Immature natural killer cell (primary cell): Measurements from ENCODE around the gene GLIPR2. TPM values are rescaled to one million over a fixed set of nuclear protein-coding genes. Genes with fewer than 3 reads are reported as not detected.
"Not testable (repeated sequence)": the region's sequence is repeated elsewhere in the genome, so short reads cannot be mapped to it uniquely, and the experiment has no call there.

ENCODE experiments used
- DNase-seq, 3 donors: peaks; one replicate each; pipeline ENCODE4 v3.0.0; 2022; ENCODE audit warnings: mixed read lengths in 1 of 3
- H3K27ac Mint-ChIP-seq, 6 donors: one replicate each; pipeline ENCODE4 v1.8.0; 2020; ENCODE audit warnings: mixed read lengths in 6 of 6, mild to moderate bottlenecking in 5 of 6, inconsistent platforms in 4 of 6, moderate library complexity in 3 of 6
- H3K27me3 Mint-ChIP-seq, 3 donors: one replicate each; pipeline ENCODE4 v1.8.0; 2020 to 2021; ENCODE audit warnings: low read depth in 3 of 3, mild to moderate bottlenecking in 3 of 3, mixed read lengths in 3 of 3, moderate library complexity in 3 of 3, inconsistent platforms in 1 of 3
- H3K36me3 Mint-ChIP-seq, 3 donors: one replicate each; pipeline ENCODE4 v1.8.0; 2020; ENCODE audit warnings: mixed read lengths in 3 of 3, inconsistent platforms in 2 of 3, mild to moderate bottlenecking in 2 of 3
- H3K4me1 Mint-ChIP-seq, 2 donors: one replicate each; pipeline ENCODE4 v1.8.0; 2020; ENCODE audit warnings: inconsistent platforms in 2 of 2, mild to moderate bottlenecking in 2 of 2, mixed read lengths in 2 of 2, moderate library complexity in 1 of 2
- H3K4me3 Mint-ChIP-seq, 5 donors: one replicate each; pipeline ENCODE4 v1.8.0; 2020; ENCODE audit warnings: mild to moderate bottlenecking in 5 of 5, mixed read lengths in 5 of 5, inconsistent platforms in 3 of 5, moderate library complexity in 3 of 5
- H3K9me3 Mint-ChIP-seq, 6 donors: one replicate each; pipeline ENCODE4 v1.8.0; 2020; ENCODE audit warnings: mild to moderate bottlenecking in 6 of 6, mixed read lengths in 6 of 6, inconsistent platforms in 4 of 6, moderate library complexity in 3 of 6
- polyA plus RNA-seq, 3 donors: library from polyadenylated mRNA; unstranded; fragments of 300-500 nt; fragmentation: Illumina TruSeq; gene quantifications; one replicate each; pipeline ENCODE4 v1.2.3, GENCODE V29; 2021

The GLIPR2 gene, protein sequence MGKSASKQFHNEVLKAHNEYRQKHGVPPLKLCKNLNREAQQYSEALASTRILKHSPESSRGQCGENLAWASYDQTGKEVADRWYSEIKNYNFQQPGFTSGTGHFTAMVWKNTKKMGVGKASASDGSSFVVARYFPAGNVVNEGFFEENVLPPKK
- polyA plus RNA-seq = 100 to 1,000 TPM; 327 to 486 (median 374) TPM

DNA sequence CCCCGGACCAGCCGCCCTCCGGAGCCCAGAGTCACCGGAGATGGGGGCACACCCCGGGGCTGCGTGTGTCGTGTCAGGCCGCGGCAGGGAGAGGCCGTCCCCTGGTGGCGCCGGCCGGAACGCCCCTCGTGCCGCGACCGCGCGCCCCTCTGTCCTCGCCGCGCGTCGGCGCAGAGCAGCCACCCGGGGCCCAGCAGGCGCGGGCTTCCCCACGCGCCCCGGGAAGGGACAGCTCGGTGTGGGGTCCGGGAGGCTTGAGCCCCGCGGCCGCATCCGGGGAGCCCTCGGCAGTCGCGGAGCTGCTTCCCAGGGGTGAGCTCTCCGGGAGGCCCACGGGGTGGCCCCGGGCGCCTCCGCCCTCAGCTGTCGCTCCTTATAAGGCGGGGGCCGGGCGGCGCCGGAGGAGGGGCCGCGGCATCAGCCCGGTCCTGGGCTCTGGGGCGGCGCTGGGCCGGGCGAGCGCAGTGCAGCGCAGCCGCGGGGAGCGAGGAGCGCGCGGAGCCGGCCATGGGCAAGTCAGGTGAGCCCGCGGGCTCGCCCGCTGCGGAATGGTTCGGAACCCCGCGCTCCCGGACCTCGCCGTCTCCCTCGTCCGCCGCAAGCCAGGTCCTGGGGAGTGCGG is at the start of gene GLIPR2:
Gene GLIPR2, plus strand, starts transcription at position 462 of the 622 bp plus-strand sequence. Its CDS starts 46 bp downstream, at position 508.
- peaks cover 2 to 9% (median 6%) of the 10 kb centered on the region in 3 donors for H3K27me3 Mint-ChIP-seq
- no peaks in the 10 kb centered on the region for H3K9me3 Mint-ChIP-seq
- peak; percentile 83 to 84 (median 83) for DNase-seq
- H3K27ac Mint-ChIP-seq = peak within 1 kb of the TSS; percentile 98 to 100 (median 100)
- H3K4me3 Mint-ChIP-seq = peak within 1 kb of the TSS; percentile 93 to 100 (median 97)
- no peaks in the 10 kb centered on the region for H3K36me3 Mint-ChIP-seq
- peaks cover 49 to 53% of the 10 kb centered on the region in 2 donors for H3K4me1 Mint-ChIP-seq

DNA sequence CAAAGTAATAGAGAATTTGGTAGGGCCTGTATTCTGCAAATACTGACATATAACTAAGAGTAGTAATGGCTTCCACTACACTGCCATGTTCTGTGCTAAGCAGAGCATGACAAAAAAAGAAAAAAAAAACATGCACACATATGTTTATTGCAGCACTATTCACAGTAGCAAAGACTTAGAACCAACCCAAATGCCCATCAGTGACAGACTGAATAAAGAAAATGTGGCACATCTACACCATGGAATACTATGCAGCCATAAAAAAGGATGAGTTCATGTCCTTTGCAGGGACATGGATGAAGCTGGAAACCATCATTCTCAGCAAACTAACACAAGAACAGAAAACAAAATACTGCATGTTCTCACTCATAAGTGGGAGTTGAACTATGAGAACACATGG is 49.5 kb upstream of the GLIPR2 start:
- peaks cover 15 to 18% of the 10 kb centered on the region in 2 donors for H3K4me1 Mint-ChIP-seq

DNA sequence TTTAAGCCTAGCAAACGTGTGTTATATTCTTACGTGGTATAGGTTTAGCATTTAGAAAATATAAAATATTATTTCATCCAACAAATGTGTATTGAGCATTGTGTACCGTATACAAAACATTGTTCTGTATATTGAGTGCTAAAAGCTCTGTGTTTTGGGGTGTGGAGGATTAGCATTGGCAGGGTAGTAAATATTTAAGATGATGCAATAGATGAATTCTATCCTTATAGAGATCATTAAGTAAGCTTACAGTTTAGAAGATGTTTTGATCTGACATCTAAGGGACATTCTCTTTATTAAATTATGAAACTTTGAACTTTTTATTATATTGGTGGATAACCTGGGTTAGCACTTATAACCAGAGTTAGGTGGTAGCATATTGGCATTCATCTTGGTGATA is 48.5 kb upstream of the GLIPR2 start:
- peaks cover 21 to 28% of the 10 kb centered on the region in 2 donors for H3K4me1 Mint-ChIP-seq
- H3K27ac Mint-ChIP-seq = no peak overlapping the region
- no peak for DNase-seq
- H3K27me3 Mint-ChIP-seq = peaks cover 0 to 8% (median 0%) of the 10 kb centered on the region in 3 donors
- H3K36me3 Mint-ChIP-seq = peaks cover 9 to 11% (median 10%) of the 10 kb centered on the region in 3 donors
- H3K4me3 Mint-ChIP-seq = no peak overlapping the region
- H3K9me3 Mint-ChIP-seq = peaks cover 0 to 2% (median 0%) of the 10 kb centered on the region in 6 donors

More for the DNA sequence above, 49.5 kb upstream of the GLIPR2 start:
- H3K9me3 Mint-ChIP-seq, DNase-seq, H3K27me3 Mint-ChIP-seq, H3K4me3 Mint-ChIP-seq: not testable (repeated sequence)
- H3K27ac Mint-ChIP-seq = peak overlapping the region in 1 of 6 donors; percentile 62
- peaks cover 10 to 19% (median 12%) of the 10 kb centered on the region in 3 donors for H3K36me3 Mint-ChIP-seq

DNA sequence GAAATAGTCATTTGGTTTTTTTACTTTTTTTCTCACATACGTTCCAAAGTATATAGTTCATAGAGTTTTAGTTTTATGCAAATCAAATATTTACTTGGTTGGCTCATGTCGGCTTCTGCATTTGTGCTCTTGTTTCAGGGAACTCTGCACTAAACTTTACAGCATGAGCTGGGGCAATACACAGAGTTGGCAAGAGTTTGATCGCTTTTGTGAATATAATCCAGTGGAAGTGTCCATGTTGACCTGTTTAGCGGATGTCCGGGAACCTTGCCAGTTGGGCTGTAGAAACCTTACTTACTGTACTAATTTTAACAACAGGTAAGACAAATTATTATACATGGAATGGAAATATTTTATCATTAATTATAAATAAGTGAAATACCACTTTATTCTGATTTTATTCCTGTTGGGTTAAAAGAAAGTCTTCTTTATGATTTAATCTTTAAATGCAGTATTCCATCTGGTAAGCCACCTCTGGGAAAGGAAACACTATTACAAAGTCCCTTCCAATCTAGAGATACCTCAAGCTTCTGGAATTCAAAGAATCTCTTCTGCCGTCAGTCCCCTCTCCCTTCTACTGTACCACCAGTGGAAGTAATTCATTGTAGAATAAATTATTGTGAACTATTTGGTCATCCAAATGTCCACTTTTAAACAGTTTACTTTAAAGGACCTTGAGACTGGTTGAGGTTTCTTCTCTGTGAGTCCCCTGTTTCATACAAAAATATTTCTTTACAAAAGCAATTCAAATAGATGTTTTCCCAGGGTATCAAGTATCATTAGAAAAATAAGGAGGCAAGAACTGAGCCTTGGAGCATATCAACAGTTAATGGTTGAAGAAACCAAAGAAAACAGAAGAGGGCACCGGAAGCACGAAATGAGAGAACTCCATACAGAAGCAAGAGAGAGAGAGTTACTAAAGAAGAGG is 45.2 kb upstream of the GLIPR2 start:
- peaks cover 0 to 6% (median 0%) of the 10 kb centered on the region in 3 donors for H3K27me3 Mint-ChIP-seq
- peak overlapping the region; percentile 68 to 95 (median 81) for H3K27ac Mint-ChIP-seq
- no peak overlapping the region for H3K4me3 Mint-ChIP-seq
- peaks cover 0 to 2% (median 0%) of the 10 kb centered on the region in 6 donors for H3K9me3 Mint-ChIP-seq
- peaks cover 19 to 26% of the 10 kb centered on the region in 2 donors for H3K4me1 Mint-ChIP-seq
- peaks cover under 1 to 12% (median 2%) of the 10 kb centered on the region in 3 donors for H3K36me3 Mint-ChIP-seq
- no peak for DNase-seq

DNA sequence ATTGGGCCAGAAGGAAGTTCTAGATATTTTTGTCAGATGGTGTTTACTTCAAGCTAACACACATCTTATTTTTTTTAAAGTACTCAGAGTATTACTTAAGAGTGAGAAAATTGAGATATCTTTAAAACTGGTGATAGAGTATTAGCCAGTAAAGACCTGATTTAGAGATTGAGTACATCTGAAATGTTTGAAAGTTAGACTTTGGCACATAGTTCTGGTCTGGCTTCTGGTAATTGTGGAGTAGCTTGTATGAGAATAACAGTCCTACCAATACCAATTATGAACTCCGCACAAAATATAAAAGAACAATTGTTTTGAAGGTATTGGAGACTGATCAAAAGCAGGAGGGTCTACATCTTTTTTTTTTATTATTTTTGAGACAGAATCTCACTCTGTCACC is 44.5 kb upstream of the GLIPR2 start:
- H3K27ac Mint-ChIP-seq = peak overlapping the region; percentile 68 to 95 (median 89)
- H3K36me3 Mint-ChIP-seq = peaks cover 0 to 9% (median 0%) of the 10 kb centered on the region in 3 donors
- no peak for DNase-seq
- peaks cover 0 to 3% (median 0%) of the 10 kb centered on the region in 3 donors for H3K27me3 Mint-ChIP-seq
- H3K9me3 Mint-ChIP-seq = peaks cover 0 to 2% (median 0%) of the 10 kb centered on the region in 6 donors
- no peak overlapping the region for H3K4me3 Mint-ChIP-seq
- H3K4me1 Mint-ChIP-seq = peaks cover 15 to 21% of the 10 kb centered on the region in 2 donors

DNA sequence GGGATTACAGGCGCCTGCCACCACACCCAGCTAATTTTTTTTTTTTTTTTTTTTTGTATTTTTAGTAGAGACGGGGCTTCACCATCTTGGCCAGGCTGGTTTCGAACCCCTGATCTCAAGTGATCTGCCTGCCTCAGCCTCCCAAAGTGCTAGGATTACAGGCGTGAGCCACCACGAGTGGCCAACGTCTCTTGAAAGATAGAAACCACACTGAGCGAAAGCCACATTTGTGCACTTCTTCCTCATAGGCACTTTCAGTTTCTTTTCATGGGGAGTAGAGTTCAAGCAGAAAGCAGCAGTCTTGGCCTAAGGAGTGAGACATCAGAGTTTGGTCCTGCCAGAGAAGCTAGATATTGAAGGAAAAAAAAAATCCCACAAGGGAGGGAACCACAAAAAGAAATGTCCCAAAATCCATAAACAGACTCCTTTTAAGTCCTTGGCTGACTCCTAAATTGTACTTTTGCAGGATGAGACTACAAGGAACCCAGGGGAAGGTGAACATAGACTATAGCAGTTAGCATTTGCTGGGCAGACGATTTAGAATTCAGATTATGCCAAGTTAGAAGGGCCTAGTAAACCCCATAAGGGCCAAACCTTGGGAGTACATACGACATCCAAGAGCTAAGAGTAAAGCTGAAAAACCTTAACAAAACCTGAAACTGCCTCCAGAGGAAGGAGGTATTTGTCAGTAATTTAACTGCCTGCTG is 43.9 kb upstream of the GLIPR2 start:
- Mint-ChIP-seq H3K4me3 (peak overlapping the region in 2 of 5 donors; percentile 13 to 30), H3K27me3 (peaks cover 0 to 3% (median 1%) of the 10 kb centered on the region in 3 donors), H3K4me1 (peaks cover 15 to 21% of the 10 kb centered on the region in 2 donors), H3K9me3 (peaks cover 0 to 2% (median 0%) of the 10 kb centered on the region in 6 donors), H3K27ac (peak overlapping the region; percentile 89 to 96 (median 92)), H3K36me3 (peaks cover 0 to 6% (median 0%) of the 10 kb centered on the region in 3 donors)
- DNase-seq = peak; percentile 43 to 60 (median 54)

DNA sequence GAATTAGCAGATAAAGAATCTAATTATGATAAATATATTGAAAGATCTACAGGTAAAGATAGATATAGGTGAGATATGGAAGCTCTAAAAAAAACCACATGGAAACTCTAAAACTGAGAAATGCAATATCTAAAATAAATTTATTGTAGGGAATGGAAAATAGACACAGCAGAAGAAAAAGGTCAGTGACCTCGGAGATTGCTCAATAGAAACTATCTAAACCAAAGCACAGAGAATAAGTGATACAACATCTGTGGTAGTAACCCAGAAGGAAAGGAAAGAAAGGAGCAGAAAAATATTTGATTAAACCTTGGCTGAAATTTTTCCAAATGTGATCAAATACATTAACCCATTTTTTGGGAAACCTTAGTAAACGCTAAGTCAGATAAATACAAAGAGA is 43.1 kb upstream of the GLIPR2 start:
- Mint-ChIP-seq H3K9me3 (peaks cover 0 to 2% (median 0%) of the 10 kb centered on the region in 6 donors), H3K4me1 (peaks cover 15 to 21% of the 10 kb centered on the region in 2 donors), H3K36me3 (peaks cover 0 to 6% (median 0%) of the 10 kb centered on the region in 3 donors), H3K27me3 (peaks cover 0 to 1% (median 0%) of the 10 kb centered on the region in 3 donors), H3K27ac (peak overlapping the region; percentile 89 to 96 (median 92)), H3K4me3 (no peak overlapping the region)
- DNase-seq = no peak

DNA sequence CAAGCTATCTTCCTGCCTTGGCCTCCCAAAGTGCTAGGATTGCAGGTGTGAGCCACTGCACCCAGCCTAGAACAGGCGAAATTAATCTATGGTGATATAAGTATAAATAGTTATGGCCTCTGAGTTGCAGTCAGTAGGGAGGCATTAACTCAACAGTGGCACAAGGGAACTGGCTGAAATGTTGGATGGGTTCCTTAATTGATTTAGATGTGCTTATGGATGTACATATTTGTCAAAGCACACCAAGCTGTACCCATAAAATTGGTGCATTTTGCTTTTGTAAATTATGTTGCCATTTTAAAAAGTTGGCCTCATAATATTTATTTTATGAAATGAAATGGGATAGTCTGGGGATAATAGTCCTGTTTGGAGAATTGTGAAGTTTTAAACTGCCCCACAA is 36.8 kb upstream of the GLIPR2 start:
- H3K9me3 Mint-ChIP-seq = no peaks in the 10 kb centered on the region
- H3K27me3 Mint-ChIP-seq = peaks cover 0 to 1% (median 0%) of the 10 kb centered on the region in 3 donors
- H3K27ac Mint-ChIP-seq = no peak overlapping the region
- H3K4me1 Mint-ChIP-seq = peaks cover 3 to 8% of the 10 kb centered on the region in 2 donors
- H3K4me3 Mint-ChIP-seq = no peak overlapping the region
- H3K36me3 Mint-ChIP-seq = peaks cover 0 to 11% (median 0%) of the 10 kb centered on the region in 3 donors
- no peak for DNase-seq

DNA sequence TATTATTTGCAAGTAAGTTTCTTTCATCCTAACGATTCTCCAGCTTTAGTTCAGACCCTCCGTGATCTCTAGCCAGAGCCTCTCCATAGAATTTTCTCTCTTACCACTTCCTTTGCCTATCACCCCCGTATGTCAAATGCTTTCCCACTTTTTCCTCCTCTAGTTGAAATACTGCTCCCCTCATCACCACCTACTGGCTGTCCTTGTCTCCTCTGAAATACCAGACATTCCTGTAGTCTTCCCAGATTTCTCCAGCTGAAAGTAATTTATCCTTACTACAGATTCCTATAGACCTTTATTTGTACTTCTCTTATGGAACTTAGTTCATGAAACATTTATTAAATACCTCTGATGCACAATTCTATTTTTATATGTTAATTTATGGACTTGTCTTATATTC is 36.0 kb upstream of the GLIPR2 start:
- H3K4me3 Mint-ChIP-seq = no peak overlapping the region

DNA sequence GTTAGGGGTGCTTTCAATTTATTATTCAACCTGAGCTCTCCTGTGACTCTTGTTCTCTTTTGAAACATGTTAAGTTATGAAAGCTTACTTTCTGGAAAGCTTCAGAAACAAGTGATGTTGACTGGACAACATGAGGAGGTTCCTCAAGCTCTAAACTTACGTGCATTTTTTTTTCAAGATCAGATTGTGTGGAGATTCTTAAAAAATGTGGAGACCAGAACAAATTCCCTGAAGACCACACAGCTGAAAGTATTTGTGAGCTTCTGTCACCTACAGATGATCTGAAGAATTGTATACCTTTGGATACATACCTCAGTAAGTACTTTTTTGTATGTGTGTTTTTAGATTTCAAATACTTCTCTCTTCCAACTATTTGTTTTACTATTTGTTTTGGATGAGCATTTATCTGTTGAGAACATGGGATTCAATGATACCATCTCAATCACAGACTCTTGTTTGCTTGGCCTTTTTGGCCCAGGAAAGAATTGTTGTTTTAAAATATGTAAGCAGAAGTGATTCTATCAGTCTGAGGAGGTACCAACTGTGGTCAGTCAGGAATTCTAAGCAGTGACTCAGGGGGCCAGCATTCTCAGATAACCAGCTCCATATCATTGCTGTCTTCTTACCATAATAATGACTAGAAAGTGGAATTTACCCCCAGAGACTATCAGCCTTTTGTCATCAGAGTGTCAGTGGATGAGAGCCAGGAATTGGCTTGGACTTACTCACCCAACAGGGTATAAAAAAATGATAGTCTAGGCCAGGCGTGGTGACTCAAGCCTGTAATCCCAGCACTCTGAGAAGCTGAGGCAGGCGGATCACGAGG is 34.4 kb upstream of the GLIPR2 start:
- DNase-seq = no peak
- Mint-ChIP-seq H3K4me3 (no peak overlapping the region), H3K27me3 (peaks cover 0 to 1% (median 0%) of the 10 kb centered on the region in 3 donors), H3K27ac (no peak overlapping the region), H3K36me3 (peaks cover 0 to 4% (median 0%) of the 10 kb centered on the region in 3 donors), H3K9me3 (no peaks in the 10 kb centered on the region), H3K4me1 (peaks cover 3 to 8% of the 10 kb centered on the region in 2 donors)

More for the DNA sequence above, 36.0 kb upstream of the GLIPR2 start:
- Mint-ChIP-seq H3K36me3 (peaks cover 0 to 4% (median 0%) of the 10 kb centered on the region in 3 donors), H3K27me3 (peaks cover 0 to 1% (median 0%) of the 10 kb centered on the region in 3 donors), H3K9me3 (no peaks in the 10 kb centered on the region), H3K27ac (no peak overlapping the region), H3K4me1 (peaks cover 3 to 8% of the 10 kb centered on the region in 2 donors)
- DNase-seq = no peak

DNA sequence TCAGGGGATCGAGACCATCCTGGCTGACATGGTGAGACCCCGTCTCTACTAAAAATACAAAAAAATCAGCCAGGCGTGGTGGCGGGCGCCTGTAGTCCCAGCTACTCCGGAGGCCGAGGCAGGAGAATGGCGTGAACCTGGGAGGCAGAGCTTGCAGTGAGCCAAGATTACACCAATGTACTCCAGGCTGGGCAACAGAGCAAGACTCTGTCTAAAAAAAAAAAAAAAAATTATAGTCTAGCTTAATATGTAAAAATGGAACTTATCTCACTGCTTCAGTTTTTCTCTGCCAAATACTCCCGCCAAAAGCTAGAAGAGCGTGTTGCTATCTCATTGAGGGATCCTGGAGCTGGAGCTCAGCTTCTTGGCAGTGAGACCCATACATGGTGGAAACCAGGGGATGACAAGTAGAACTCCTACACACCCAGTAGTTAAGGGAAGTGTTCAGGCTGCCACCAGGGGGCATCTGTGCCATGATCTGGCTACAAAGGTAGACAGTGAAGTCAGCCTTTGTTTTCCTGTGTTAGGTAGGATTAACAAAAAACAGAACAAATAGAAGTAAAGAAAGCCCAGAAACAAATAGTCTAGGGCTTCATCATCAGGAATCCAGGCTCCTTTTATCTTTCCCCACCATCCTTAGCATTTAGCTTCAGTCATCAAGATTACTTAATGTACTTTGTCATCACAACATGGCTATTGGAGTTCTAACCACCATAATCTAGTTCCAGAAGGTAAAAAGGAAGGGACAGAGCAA is 33.6 kb upstream of the GLIPR2 start:
- H3K4me1 Mint-ChIP-seq = peaks cover 3 to 8% of the 10 kb centered on the region in 2 donors
- peak overlapping the region in 4 of 6 donors; percentile 1 to 52 (median 40) for H3K27ac Mint-ChIP-seq
- DNase-seq = peak; percentile 76 to 81 (median 79)
- H3K36me3 Mint-ChIP-seq = peaks cover 0 to 4% (median 4%) of the 10 kb centered on the region in 3 donors
- H3K9me3 Mint-ChIP-seq = no peaks in the 10 kb centered on the region
- no peak overlapping the region for H3K4me3 Mint-ChIP-seq
- H3K27me3 Mint-ChIP-seq = no peaks in the 10 kb centered on the region

DNA sequence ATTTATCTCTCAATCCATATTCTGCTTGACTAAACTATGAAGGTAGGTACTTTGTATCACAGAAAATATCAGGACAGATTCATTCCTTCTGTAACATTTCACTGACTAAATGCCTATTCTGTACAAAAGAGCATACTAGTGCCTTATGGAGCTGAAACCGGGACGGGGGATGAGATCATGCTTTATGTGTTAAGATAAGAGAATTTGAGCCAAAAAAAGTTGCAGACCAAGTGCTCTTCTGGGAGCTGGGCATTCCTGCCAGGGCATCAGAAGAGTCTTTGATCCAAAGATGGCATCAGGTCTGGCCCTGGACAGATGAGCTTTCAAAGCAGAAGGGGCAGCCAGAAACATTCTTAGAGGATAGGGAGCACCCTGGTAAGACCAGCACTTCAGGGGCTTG is 27.5 kb upstream of the GLIPR2 start:
- Mint-ChIP-seq H3K4me1 (no peaks in the 10 kb centered on the region), H3K27me3 (no peaks in the 10 kb centered on the region), H3K4me3 (no peak overlapping the region), H3K36me3 (peaks cover 6 to 26% (median 16%) of the 10 kb centered on the region in 3 donors), H3K27ac (peak overlapping the region in 1 of 6 donors; percentile 56), H3K9me3 (no peaks in the 10 kb centered on the region)
- DNase-seq = no peak
